NCI-H1417 (cell line): ENCODE measurements around the gene UBAC2.

Experiments used
- DNase-seq, 3 experiments: peaks; one replicate each; lab custom pipeline; 2025; lab: John Stamatoyannopoulos, UW

Gene UBAC2

GRCh38 chr13:99416411-99417121 lies 215.9 kb downstream of the UBAC2 start:
- no peak for DNase-seq

GRCh38 chr13:99417201-99418102 lies 216.8 kb downstream of the UBAC2 start:
- peak in 2 of 3 experiments; percentile 52 to 71 for DNase-seq

GRCh38 chr13:99418103-99418842 lies 217.6 kb downstream of the UBAC2 start:
- no peak for DNase-seq

- no peak for DNase-seq
These were observed 218.1 kb downstream of the UBAC2 start for GRCh38 chr13:99418843-99419140.

GRCh38 chr13:99419591-99420243 lies 219.1 kb downstream of the UBAC2 start:
- DNase-seq = no peak

GRCh38 chr13:99421271-99421670 lies 220.6 kb downstream of the UBAC2 start:
- no peak for DNase-seq

GRCh38 chr13:99421758-99422585 lies 221.3 kb downstream of the UBAC2 start:
- DNase-seq = no peak

GRCh38 chr13:99422586-99423220 lies 222.0 kb downstream of the UBAC2 start:
- no peak for DNase-seq

- peak in 1 of 3 experiments; percentile 70 for DNase-seq
These were observed 225.1 kb downstream of the UBAC2 start for GRCh38 chr13:99425485-99426341.

- DNase-seq = no peak
These were observed 225.8 kb downstream of the UBAC2 start for GRCh38 chr13:99426426-99426825.

GRCh38 chr13:99429670-99430069 lies 229.0 kb downstream of the UBAC2 start:
- no peak for DNase-seq

- DNase-seq = no peak
These were observed 231.4 kb downstream of the UBAC2 start for GRCh38 chr13:99431927-99432608.

- no peak for DNase-seq
These were observed 232.2 kb downstream of the UBAC2 start for GRCh38 chr13:99432609-99433542.

GRCh38 chr13:99433543-99434075 lies 233.0 kb downstream of the UBAC2 start:
- DNase-seq = no peak

GRCh38 chr13:99434258-99434788 lies 233.7 kb downstream of the UBAC2 start:
- no peak for DNase-seq

GRCh38 chr13:99435116-99435515 lies 234.5 kb downstream of the UBAC2 start:
- no peak for DNase-seq

- peak in 1 of 3 experiments; percentile 24 for DNase-seq
These were observed 235.3 kb downstream of the UBAC2 start for GRCh38 chr13:99435998-99436397.
